OCI-LY1 (cell line): Measurements from ENCODE around the gene METTL26.

Experiments
- EZH2 ChIP-seq: fragments of 200-600 bp; sonication (generic), shearing (Covaris generic); IDR thresholded peaks from 2 replicates; pipeline ENCODE4 v1.8.0; 2017; ENCODE audit warnings: borderline replicate concordance, mixed run types, mild to moderate bottlenecking, antibody characterized with exemption, low read length, moderate library complexity, mixed read lengths
- TF ChIP-seq, protein P1 (sequence below): fragments of 200-600 bp; sonication (generic), shearing (Covaris generic); IDR thresholded peaks from 2 replicates; pipeline ENCODE4 v1.5.1; 2017; ENCODE audit warnings: mild to moderate bottlenecking, antibody characterized with exemption, low read length, moderate library complexity, mixed read lengths

DNA sequence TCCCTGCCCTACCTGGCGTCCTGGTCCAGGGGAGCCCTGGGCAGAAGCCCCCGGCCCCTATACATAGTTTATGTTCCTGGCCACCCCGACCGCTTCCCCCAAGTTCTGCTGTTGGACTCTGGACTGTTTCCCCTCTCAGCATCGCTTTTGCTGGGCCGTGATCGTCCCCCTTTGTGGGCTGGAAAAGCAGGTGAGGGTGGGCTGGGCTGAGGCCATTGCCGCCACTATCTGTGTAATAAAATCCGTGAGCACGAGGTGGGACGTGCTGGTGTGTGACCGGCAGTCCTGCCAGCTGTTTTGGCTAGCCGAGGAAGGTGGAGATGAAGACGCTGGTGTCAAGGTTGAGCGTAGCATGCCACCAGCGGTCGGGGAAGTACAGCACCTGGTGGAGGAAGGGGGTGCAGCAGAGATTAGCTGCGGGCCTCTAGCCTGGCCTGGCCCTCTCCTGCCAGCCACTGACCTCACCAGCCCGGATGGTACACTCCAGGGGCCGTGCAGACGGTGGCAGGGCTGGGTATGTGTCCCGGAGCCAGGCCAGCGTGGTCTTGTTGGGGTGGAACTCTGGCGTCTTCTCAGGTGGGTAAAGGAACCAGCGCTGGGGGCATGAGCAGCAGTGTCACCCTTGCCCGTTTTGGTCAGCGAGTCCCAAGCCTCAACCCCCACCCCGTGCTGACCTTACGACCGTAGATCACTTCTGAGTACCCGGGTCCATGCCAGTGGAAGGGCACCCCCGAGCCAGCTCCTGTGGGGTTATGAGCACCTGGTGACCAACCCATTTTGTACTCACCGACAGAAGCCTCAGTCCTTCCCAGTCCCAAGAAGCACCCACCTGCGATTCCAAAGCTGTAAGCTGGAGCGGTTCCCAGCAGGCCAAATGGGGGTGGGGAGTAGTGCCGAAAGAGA is 46.6 kb upstream of the METTL26 start:
- TF ChIP-seq, protein P1, sequence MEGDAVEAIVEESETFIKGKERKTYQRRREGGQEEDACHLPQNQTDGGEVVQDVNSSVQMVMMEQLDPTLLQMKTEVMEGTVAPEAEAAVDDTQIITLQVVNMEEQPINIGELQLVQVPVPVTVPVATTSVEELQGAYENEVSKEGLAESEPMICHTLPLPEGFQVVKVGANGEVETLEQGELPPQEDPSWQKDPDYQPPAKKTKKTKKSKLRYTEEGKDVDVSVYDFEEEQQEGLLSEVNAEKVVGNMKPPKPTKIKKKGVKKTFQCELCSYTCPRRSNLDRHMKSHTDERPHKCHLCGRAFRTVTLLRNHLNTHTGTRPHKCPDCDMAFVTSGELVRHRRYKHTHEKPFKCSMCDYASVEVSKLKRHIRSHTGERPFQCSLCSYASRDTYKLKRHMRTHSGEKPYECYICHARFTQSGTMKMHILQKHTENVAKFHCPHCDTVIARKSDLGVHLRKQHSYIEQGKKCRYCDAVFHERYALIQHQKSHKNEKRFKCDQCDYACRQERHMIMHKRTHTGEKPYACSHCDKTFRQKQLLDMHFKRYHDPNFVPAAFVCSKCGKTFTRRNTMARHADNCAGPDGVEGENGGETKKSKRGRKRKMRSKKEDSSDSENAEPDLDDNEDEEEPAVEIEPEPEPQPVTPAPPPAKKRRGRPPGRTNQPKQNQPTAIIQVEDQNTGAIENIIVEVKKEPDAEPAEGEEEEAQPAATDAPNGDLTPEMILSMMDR = no peak
- TF ChIP-seq EZH2 = no peak
